A673 (cell line): Measurements from ENCODE around the gene DHRSX. TPM values are rescaled to one million over a fixed set of nuclear protein-coding genes. Genes with fewer than 3 reads are reported as not detected.

Experiments
- BruUV-seq: library from RNA; stranded (reverse); fragments of 400-500 nt; replicated peaks from 2 replicates; lab custom pipeline; 2021; lab: Mats Ljungman, UMichigan
- CTCF ChIA-PET: fragments of 300-600 bp; sonication (Branson Sonifier 250); formaldehyde crosslinking; loops from one replicate; lab custom pipeline; 2022; ENCODE audit warnings: antibody characterized with exemption; lab: Charles Lee
- POLR2A ChIA-PET: fragments of 300-600 bp; sonication (Branson Sonifier 250); formaldehyde crosslinking; loops from one replicate; lab custom pipeline; 2022; ENCODE audit warnings: antibody characterized with exemption; ENCODE audit not compliant: low non-redundant PET; lab: Charles Lee
- DNase-seq: peaks from one replicate; pipeline ENCODE4 v3.0.0-alpha.2; 2015; ENCODE audit warnings: low spot score
- H3K27ac ChIP-seq: fragments of 200-600 bp; sonication (generic); 2 replicates; pipeline ENCODE4 v1.5.1; 2016; ENCODE audit warnings: mixed run types, low read depth, mild to moderate bottlenecking, mixed read lengths, antibody characterized with exemption, low read length; ENCODE audit not compliant: poor library complexity, severe bottlenecking
- H3K27me3 ChIP-seq: fragments of 200-600 bp; sonication (generic); replicated peaks from 2 replicates; pipeline ENCODE4 v1.6.1; 2017; ENCODE audit warnings: mixed run types, low read depth, mild to moderate bottlenecking, mixed read lengths, antibody characterized with exemption, low read length; ENCODE audit not compliant: insufficient read depth, poor library complexity
- H3K36me3 ChIP-seq: fragments of 200-600 bp; sonication (generic); 2 replicates; pipeline ENCODE4 v1.6.1; 2016; ENCODE audit warnings: mixed run types, mild to moderate bottlenecking, mixed read lengths, antibody characterized with exemption, low read length; ENCODE audit not compliant: insufficient read depth, poor library complexity, severe bottlenecking
- H3K4me1 ChIP-seq: fragments of 200-600 bp; sonication (generic); 2 replicates; pipeline ENCODE4 v1.6.1; 2017; ENCODE audit warnings: mixed run types, mild to moderate bottlenecking, mixed read lengths, antibody characterized with exemption, low read length; ENCODE audit not compliant: insufficient read depth, poor library complexity, severe bottlenecking
- H3K4me3 ChIP-seq: fragments of 200-600 bp; sonication (generic); 2 replicates; pipeline ENCODE4 v1.5.1; 2016; ENCODE audit warnings: low read depth, mixed run types, mild to moderate bottlenecking, mixed read lengths, low read length; ENCODE audit not compliant: poor library complexity, severe bottlenecking
- H3K9me3 ChIP-seq: fragments of 200-600 bp; sonication (generic); 2 replicates; pipeline ENCODE4 v1.6.1; 2016; ENCODE audit warnings: mixed run types, low read depth, mild to moderate bottlenecking, mixed read lengths, antibody characterized with exemption, low read length; ENCODE audit not compliant: poor library complexity, severe bottlenecking
- EZH2 ChIP-seq: fragments of 200-600 bp; sonication (generic); IDR thresholded peaks from 2 replicates; pipeline ENCODE4 v1.6.1; 2017; ENCODE audit warnings: borderline replicate concordance, low read depth, mild to moderate bottlenecking, mixed read lengths, antibody characterized with exemption, low read length; ENCODE audit not compliant: poor library complexity, severe bottlenecking
- intact Hi-C: fragments of 100-400 bp; cut with micrococcal nuclease; formaldehyde crosslinking; loops from one replicate; pipeline ENCODE4 v1.10.0; 2022; ENCODE audit not compliant: unreplicated experiment
- total RNA-seq: library from RNA; stranded (reverse); gene quantifications from 2 replicates; pipeline ENCODE4 v1.2.3, GENCODE V29; 2021
- TF ChIP-seq, protein P1 (sequence below): fragments of 300-800, 200-600 bp; sonication (generic); conservative IDR thresholded peaks from 2 replicates; pipeline ENCODE4 v1.5.1; 2017; ENCODE audit warnings: low read depth, mild to moderate bottlenecking, antibody characterized with exemption, low read length, moderate library complexity, mixed read lengths

The DHRSX gene
- total RNA-seq, 1 experiment from 2014 or later: 30.2 TPM

DNA sequence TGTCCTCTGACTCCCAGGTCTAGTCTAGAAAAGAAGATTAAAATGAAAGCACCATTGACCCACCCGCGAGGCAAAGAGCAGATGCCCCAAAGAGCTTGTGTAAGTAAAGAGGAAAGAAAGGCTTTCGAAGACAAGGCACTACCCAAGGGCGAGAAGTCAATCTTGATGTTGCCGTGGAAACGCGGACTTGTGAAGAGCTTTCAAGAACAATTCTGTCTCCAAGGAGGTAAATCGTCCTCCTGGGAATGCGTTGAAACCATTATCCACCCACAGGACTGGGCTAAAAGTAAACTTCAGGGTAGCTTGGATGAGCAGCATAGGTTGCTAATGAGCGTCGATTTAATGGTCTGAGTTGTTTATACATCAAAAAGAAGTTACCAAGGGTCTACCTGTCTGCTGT lies 189.3 kb downstream of the DHRSX start:
- TF ChIP-seq EZH2: no peak
- TF ChIP-seq, protein P1, sequence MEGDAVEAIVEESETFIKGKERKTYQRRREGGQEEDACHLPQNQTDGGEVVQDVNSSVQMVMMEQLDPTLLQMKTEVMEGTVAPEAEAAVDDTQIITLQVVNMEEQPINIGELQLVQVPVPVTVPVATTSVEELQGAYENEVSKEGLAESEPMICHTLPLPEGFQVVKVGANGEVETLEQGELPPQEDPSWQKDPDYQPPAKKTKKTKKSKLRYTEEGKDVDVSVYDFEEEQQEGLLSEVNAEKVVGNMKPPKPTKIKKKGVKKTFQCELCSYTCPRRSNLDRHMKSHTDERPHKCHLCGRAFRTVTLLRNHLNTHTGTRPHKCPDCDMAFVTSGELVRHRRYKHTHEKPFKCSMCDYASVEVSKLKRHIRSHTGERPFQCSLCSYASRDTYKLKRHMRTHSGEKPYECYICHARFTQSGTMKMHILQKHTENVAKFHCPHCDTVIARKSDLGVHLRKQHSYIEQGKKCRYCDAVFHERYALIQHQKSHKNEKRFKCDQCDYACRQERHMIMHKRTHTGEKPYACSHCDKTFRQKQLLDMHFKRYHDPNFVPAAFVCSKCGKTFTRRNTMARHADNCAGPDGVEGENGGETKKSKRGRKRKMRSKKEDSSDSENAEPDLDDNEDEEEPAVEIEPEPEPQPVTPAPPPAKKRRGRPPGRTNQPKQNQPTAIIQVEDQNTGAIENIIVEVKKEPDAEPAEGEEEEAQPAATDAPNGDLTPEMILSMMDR: no peak
- intact Hi-C loops: no loop called here

DNA sequence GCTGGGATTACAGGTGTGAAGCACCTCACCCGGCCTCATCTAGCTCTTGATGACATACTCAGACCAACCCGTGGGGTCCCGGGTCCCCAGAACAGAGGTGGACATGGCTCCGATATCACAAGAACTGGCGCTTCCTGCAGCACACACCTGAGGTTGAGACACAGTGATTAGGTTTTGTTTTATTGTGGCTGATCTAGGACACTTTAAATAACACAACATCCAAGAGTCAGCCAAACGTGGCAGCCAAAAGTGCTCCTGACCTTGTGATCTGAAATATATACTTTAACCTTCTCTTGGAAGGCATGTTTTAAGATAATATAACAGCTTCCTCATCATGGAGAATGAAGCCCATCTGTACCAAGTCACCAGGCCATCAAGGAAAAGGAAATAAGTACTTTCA lies 198.9 kb downstream of the DHRSX start:
- no peak for DNase-seq
- no peak for TF ChIP-seq EZH2
- TF ChIP-seq, protein P1: no peak
- no peak overlapping the region for H3K27ac ChIP-seq
- CTCF ChIA-PET: no interaction called here
- intact Hi-C loops: no loop called here
- H3K9me3 ChIP-seq: no peaks in the 10 kb centered on the region
- no peak overlapping the region for H3K4me3 ChIP-seq
- no peaks in the 10 kb centered on the region for H3K27me3 ChIP-seq
- no TSS peak for BruUV-seq
- POLR2A ChIA-PET: no interaction called here
- H3K4me1 ChIP-seq: no peaks in the 10 kb centered on the region
- no peaks in the 10 kb centered on the region for H3K36me3 ChIP-seq

More for the DNA sequence above, 189.3 kb downstream of the DHRSX start:
- no peaks in the 10 kb centered on the region for H3K36me3 ChIP-seq
- no peaks in the 10 kb centered on the region for H3K4me1 ChIP-seq
- H3K27me3 ChIP-seq: no peaks in the 10 kb centered on the region
- POLR2A ChIA-PET: no interaction called here
- H3K27ac ChIP-seq: no peak overlapping the region
- CTCF ChIA-PET: no interaction called here
- peak; percentile 30 for DNase-seq
- H3K9me3 ChIP-seq: no peaks in the 10 kb centered on the region
- no peak overlapping the region for H3K4me3 ChIP-seq
- no TSS peak for BruUV-seq

DNA sequence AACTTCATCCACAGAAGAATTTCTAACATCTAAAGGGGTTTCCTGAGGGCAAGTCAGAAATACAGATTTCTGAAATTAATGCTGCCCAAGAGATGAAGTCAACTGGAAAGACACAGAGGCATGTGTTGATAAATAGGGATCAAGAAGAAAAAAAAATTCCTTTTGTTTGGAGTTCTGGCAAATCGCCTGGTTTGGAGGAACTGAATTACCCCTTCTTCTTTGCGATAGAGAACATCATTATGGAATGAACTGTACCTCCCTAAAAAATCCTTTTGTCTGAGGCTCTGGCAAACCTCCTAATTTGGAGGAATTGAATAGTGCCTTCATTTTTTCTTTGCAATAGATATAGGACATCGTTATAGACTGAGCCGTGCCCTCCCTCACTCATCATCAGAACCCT lies 200.9 kb downstream of the DHRSX start:
- DNase-seq: no peak
- TF ChIP-seq EZH2: no peak
- TF ChIP-seq, protein P1: no peak
- intact Hi-C loops: no loop called here
- no peaks in the 10 kb centered on the region for H3K4me1 ChIP-seq
- no TSS peak for BruUV-seq
- no peaks in the 10 kb centered on the region for H3K9me3 ChIP-seq
- H3K27me3 ChIP-seq: no peaks in the 10 kb centered on the region
- no peaks in the 10 kb centered on the region for H3K36me3 ChIP-seq
- ChIA-PET CTCF (no interaction called here), POLR2A (no interaction called here)
- no peak overlapping the region for H3K4me3 ChIP-seq
- H3K27ac ChIP-seq: no peak overlapping the region
